Breast epithelium (tissue), 4 donors: ENCODE results near the gene PHAF1. TPM values are rescaled to one million over a fixed set of nuclear protein-coding genes. Genes with fewer than 3 reads are reported as not detected.

Experiments used
- DNase-seq, 2 donors: peaks; one replicate each; pipeline ENCODE4 v3.0.0-alpha.2; 2019; ENCODE audit warnings: low spot score in 2 of 2
- H3K27ac ChIP-seq, 2 donors: fragments of 200-600 bp; sonication (generic) in 1 of 2; one replicate each; pipeline ENCODE4 v1.5.1; 2016 to 2019; ENCODE audit warnings: mild to moderate bottlenecking in 1 of 2
- H3K27me3 ChIP-seq, 2 donors: fragments of 200-600 bp; sonication (generic) in 1 of 2; one replicate each; pipeline versions ENCODE4 v1.5.1 to v1.6.0; 2017 to 2019; ENCODE audit warnings: control low read depth in 1 of 2, mild to moderate bottlenecking in 1 of 2
- H3K36me3 ChIP-seq: fragments of 200-600 bp; one replicate; pipeline ENCODE4 v1.5.1; 2019
- H3K4me1 ChIP-seq, 2 donors: fragments of 200-600 bp; sonication (generic); one replicate each; pipeline ENCODE4 v1.5.1; 2016 to 2019; ENCODE audit warnings: control low read depth in 1 of 2
- H3K4me3 ChIP-seq, 3 donors: fragments of 200-600 bp; sonication (generic); 1 replicate in 2 of 3; 2 replicates in 1 of 3; pipeline ENCODE4 v1.5.1; 2016 to 2019; ENCODE audit warnings: mild to moderate bottlenecking in 3 of 3, moderate library complexity in 2 of 3
- H3K9me3 ChIP-seq, 2 donors: fragments of 200-600 bp; sonication (generic) in 1 of 2; one replicate each; pipeline ENCODE4 v1.5.1; 2016 to 2019; ENCODE audit warnings: control low read depth in 1 of 2
- CTCF ChIP-seq, 3 donors: fragments of 450-650 bp; IDR thresholded peaks; one replicate each; pipeline ENCODE4 v1.5.1; 2016 to 2017; ENCODE audit warnings: antibody characterized with exemption in 3 of 3, mild to moderate bottlenecking in 3 of 3, moderate library complexity in 3 of 3
- POLR2A ChIP-seq: fragments of 450-650 bp; IDR thresholded peaks from one replicate; pipeline ENCODE4 v1.6.1; 2016; ENCODE audit warnings: antibody characterized with exemption, mild to moderate bottlenecking, moderate library complexity
- POLR2AphosphoS5 ChIP-seq, 3 donors: sonication (generic); formaldehyde crosslinking; IDR thresholded peaks; one replicate each; pipeline ENCODE4 v1.6.1; 2017; ENCODE audit warnings: antibody characterized with exemption in 3 of 3
- intact Hi-C: fragments of 100-400 bp; cut with DNase I; formaldehyde crosslinking; loops from one replicate; pipeline ENCODE4 v1.15.1; 2023; ENCODE audit warnings: low total_unique reads
- total RNA-seq, 3 donors: library from RNA; depleted of rRNA; stranded (reverse); fragments of >200 nt; gene quantifications; one replicate each; pipeline ENCODE4 v1.1.0, GENCODE V29; 2016

The PHAF1 gene
- total RNA-seq, 3 donors from 2014 or later, result 17.8 to 31.8 (median 27.1) TPM

- peak overlapping the region; percentile 53 to 57 for H3K27ac ChIP-seq
- DNase-seq, result no peak
- H3K27me3 ChIP-seq, result no peaks in the 10 kb centered on the region
- no peaks in the 10 kb centered on the region for H3K9me3 ChIP-seq
- no peaks in the 10 kb centered on the region for H3K36me3 ChIP-seq
- H3K4me3 ChIP-seq, result no peak overlapping the region
- H3K4me1 ChIP-seq, result no peaks in the 10 kb centered on the region
- TF ChIP-seq POLR2AphosphoS5 (IDR thresholded peaks at IDR 0.05) (no peak), CTCF (IDR thresholded peaks at IDR 0.05) (no peak), POLR2A (no peak)
- intact Hi-C loops, result no loop called here
Measured at GRCh38 chr16:67105246-67105645, 4.5 kb upstream of the PHAF1 start.

- intact Hi-C loops, result loop anchor here (2.0 kb wide), 1 partner anchor 75 kb away; no protein-coding TSS in a partner anchor
Measured at GRCh38 chr16:67105881-67106280, 3.9 kb upstream of the PHAF1 start.

DNA sequence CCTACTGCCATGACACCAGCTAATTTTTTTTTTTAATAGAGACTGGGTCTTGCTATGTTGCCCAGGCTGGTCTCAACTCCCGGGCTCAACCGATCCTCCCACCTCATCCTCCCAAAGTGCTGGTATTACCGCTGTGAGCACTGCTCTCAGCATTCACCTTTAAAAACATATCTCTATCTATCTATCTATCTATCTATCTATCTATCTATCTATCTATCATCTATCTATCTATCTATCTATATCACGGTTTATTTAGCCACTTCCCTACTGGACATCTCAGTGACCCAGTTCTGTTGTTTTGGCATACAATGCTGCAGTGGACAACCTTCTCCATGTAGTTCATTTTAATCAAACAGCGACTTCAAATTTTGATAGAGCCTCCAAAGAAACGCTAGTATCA is 1.3 kb upstream of the PHAF1 start:
- Histone ChIP-seq H3K9me3 (no peaks in the 10 kb centered on the region), H3K27me3 (no peaks in the 10 kb centered on the region), H3K27ac (no peak overlapping the region), H3K4me3 (no peak overlapping the region), H3K36me3 (no peaks in the 10 kb centered on the region), H3K4me1 (peaks cover 0 to 8% of the 10 kb centered on the region in 2 donors)
- DNase-seq, result no peak
- intact Hi-C loops, result no loop called here
- no peak for TF ChIP-seq CTCF (IDR thresholded peaks at IDR 0.05)
- no peak for TF ChIP-seq POLR2A
- no peak for TF ChIP-seq POLR2AphosphoS5 (IDR thresholded peaks at IDR 0.05)

More at GRCh38 chr16:67105881-67106280, 3.9 kb upstream of the PHAF1 start:
- DNase-seq, result no peak
- Histone ChIP-seq H3K36me3 (no peaks in the 10 kb centered on the region), H3K4me1 (peaks cover 0 to 4% of the 10 kb centered on the region in 2 donors), H3K27me3 (no peaks in the 10 kb centered on the region), H3K9me3 (no peaks in the 10 kb centered on the region), H3K27ac (peak overlapping the region; percentile 53 to 57), H3K4me3 (no peak overlapping the region)
- TF ChIP-seq POLR2A (no peak), CTCF (IDR thresholded peaks at IDR 0.05) (no peak), POLR2AphosphoS5 (IDR thresholded peaks at IDR 0.05) (no peak)

GRCh38 chr16:67108931-67109406 is 772 bp upstream of the PHAF1 start:
- intact Hi-C loops, result no loop called here
- TF ChIP-seq POLR2A (no peak), CTCF (IDR thresholded peaks at IDR 0.05) (no peak), POLR2AphosphoS5 (IDR thresholded peaks at IDR 0.05) (no peak)
- Histone ChIP-seq H3K27ac (peak overlapping the region; percentile 83 to 93), H3K36me3 (no peaks in the 10 kb centered on the region), H3K4me3 (peak overlapping the region; percentile 80 to 88 (median 84)), H3K27me3 (no peaks in the 10 kb centered on the region), H3K4me1 (peaks cover 0 to 8% of the 10 kb centered on the region in 2 donors), H3K9me3 (no peaks in the 10 kb centered on the region)
- DNase-seq, result no peak

GRCh38 chr16:67111951-67112444 is 2.3 kb downstream of the PHAF1 start:
- no peak for DNase-seq
- TF ChIP-seq CTCF (IDR thresholded peaks at IDR 0.05) (no peak), POLR2AphosphoS5 (IDR thresholded peaks at IDR 0.05) (no peak), POLR2A (no peak)
- H3K27me3 ChIP-seq, result no peaks in the 10 kb centered on the region
- no peak overlapping the region for H3K27ac ChIP-seq
- no peaks in the 10 kb centered on the region for H3K36me3 ChIP-seq
- H3K9me3 ChIP-seq, result no peaks in the 10 kb centered on the region
- peaks cover 0 to 8% of the 10 kb centered on the region in 2 donors for H3K4me1 ChIP-seq
- intact Hi-C loops, result no loop called here
- H3K4me3 ChIP-seq, result no peak overlapping the region
